ENCODE results near the gene ELOA2.
"Not testable (repeated sequence)": the region's sequence is repeated elsewhere in the genome, so short reads cannot be mapped to it uniquely, and the experiment has no call there.

The ELOA2 gene

GRCh38 chr18:47023769-47024465, 11.5 kb downstream of the ELOA2 start:
- H3K4me3 ChIP-seq, H3K27ac ChIP-seq: not testable (repeated sequence)

- H3K27ac ChIP-seq, H3K4me3 ChIP-seq: not testable (repeated sequence)
These were observed 12.6 kb downstream of the ELOA2 start for GRCh38 chr18:47022821-47023220.

- not testable (repeated sequence) for H3K27ac ChIP-seq, H3K4me3 ChIP-seq
These were observed 14.7 kb downstream of the ELOA2 start for GRCh38 chr18:47020757-47021156.

- not testable (repeated sequence) for H3K27ac ChIP-seq, H3K4me3 ChIP-seq
These were observed 15.6 kb downstream of the ELOA2 start for GRCh38 chr18:47019870-47020269.
